K562 (cell line): ENCODE data around the gene FLAD1. TPM values are rescaled to one million over a fixed set of nuclear protein-coding genes. Genes with fewer than 3 reads are reported as not detected.
A peak's percentile ranks its signal among the peaks of the same experiment; 100 is the strongest.

Experiments used
- ATAC-seq: fragments of 200-7000 bp; cut with Tn5 transposase; 3 replicates; pipeline ENCODE4 v1.9.1; 2020; ENCODE audit warnings: moderate library complexity
- BruUV-seq: library from RNA; stranded (reverse); fragments of 400-500 nt; replicated peaks from 2 replicates; lab custom pipeline; 2021; lab: Mats Ljungman, UMichigan
- CTCF ChIA-PET: fragments of 300-600 bp; formaldehyde crosslinking; extraction: SDS; loops from one replicate; lab custom pipeline; 2021; ENCODE audit warnings: low intra/inter-chr PET ratio; lab: Yijun Ruan, JAX
- POLR2A ChIA-PET: fragments of 300-600, 350-650 bp; sonication (Branson Sonifier 250); formaldehyde crosslinking; extraction: SDS; loops from one replicate; lab custom pipeline; 2021; ENCODE audit warnings: antibody characterized with exemption, inconsistent platforms; lab: Yijun Ruan, JAX
- DNase-seq, 4 experiments: peaks; one replicate each; pipeline versions ENCODE4 v3.0.0 to v3.0.0-alpha.2; 2011 to 2018; ENCODE audit warnings: low spot score in 3 of 4, mixed read lengths in 3 of 4; ENCODE audit errors: extremely low read depth in 1 of 4
- FAIRE-seq: peaks from 2 replicates; lab custom pipeline; 2011; peaks lifted over from hg19 to GRCh38; lab: Jason Lieb, UNC
- H2AFZ ChIP-seq: 2 replicates; pipeline ENCODE4 v1.6.0; 2011; ENCODE audit warnings: low read depth, low read length, control low read depth, inconsistent platforms
- H3K27ac ChIP-seq: fragments of 200-600 bp; 3 replicates; pipeline ENCODE4 v1.8.0; 2011; ENCODE audit warnings: low read depth, mild to moderate bottlenecking, control low read depth, inconsistent platforms, low read length, moderate library complexity, mixed read lengths; ENCODE audit errors: extremely low read depth
- H3K27me3 ChIP-seq, 2 experiments: fragments of 300-600 bp in 1 of 2; 2 replicates in 1 of 2; 3 replicates in 1 of 2; pipeline versions ENCODE4 v1.6.0 to v1.8.0; 2011; ENCODE audit warnings: inconsistent platforms in 2 of 2, low read length in 2 of 2, mild to moderate bottlenecking in 1 of 2, mixed read lengths in 1 of 2, moderate library complexity in 1 of 2; ENCODE audit not compliant: control insufficient read depth in 2 of 2, insufficient read depth in 2 of 2
- H3K36me3 ChIP-seq: fragments of 300-600 bp; 3 replicates; pipeline ENCODE4 v1.8.0; 2011; ENCODE audit warnings: mild to moderate bottlenecking, low read length, inconsistent platforms; ENCODE audit not compliant: control insufficient read depth, insufficient read depth
- H3K4me1 ChIP-seq, 2 experiments: fragments of 200-600 bp in 1 of 2; replicated peaks in 1 of 2; 2 replicates in 1 of 2; 3 replicates in 1 of 2; pipeline versions ENCODE4 v1.5.1 to v1.8.0; 2011; ENCODE audit warnings: inconsistent platforms in 2 of 2, low read length in 2 of 2, mild to moderate bottlenecking in 1 of 2, mixed read lengths in 1 of 2, moderate library complexity in 1 of 2; ENCODE audit not compliant: control insufficient read depth in 2 of 2, insufficient read depth in 2 of 2
- H3K4me2 ChIP-seq: 2 replicates; pipeline ENCODE4 v1.6.1; 2011; ENCODE audit warnings: low read length, control low read depth, inconsistent platforms, mixed read lengths; ENCODE audit not compliant: insufficient read depth
- H3K4me3 ChIP-seq: fragments of 200-600 bp; sonication (generic), shearing (Covaris generic); 2 replicates; pipeline ENCODE4 v1.5.1; 2016; ENCODE audit warnings: control low read depth, inconsistent platforms
- H3K79me2 ChIP-seq: fragments of 200-600 bp; 3 replicates; pipeline ENCODE4 v1.8.0; 2011; ENCODE audit warnings: low read length, inconsistent platforms; ENCODE audit not compliant: control insufficient read depth, insufficient read depth
- H3K9ac ChIP-seq, 2 experiments: 2 replicates each; pipeline versions ENCODE4 v1.6.0 to v1.6.1; 2011; ENCODE audit warnings: low read depth in 2 of 2, low read length in 2 of 2, control low read depth in 1 of 2, inconsistent platforms in 1 of 2, mild to moderate bottlenecking in 1 of 2, mixed read lengths in 1 of 2; ENCODE audit not compliant: insufficient read depth in 1 of 2
- H3K9me1 ChIP-seq: one replicate; pipeline ENCODE4 v1.6.0; 2011; ENCODE audit warnings: inconsistent platforms, mild to moderate bottlenecking, low read length, moderate library complexity; ENCODE audit not compliant: control insufficient read depth, insufficient read depth
- H3K9me3 ChIP-seq: replicated peaks from 2 replicates; pipeline ENCODE4 v1.5.1; 2011; ENCODE audit warnings: low read depth, low read length, inconsistent platforms; ENCODE audit not compliant: control insufficient read depth, insufficient read depth
- H4K20me1 ChIP-seq: replicated peaks from 2 replicates; pipeline ENCODE4 v1.6.1; 2011; ENCODE audit warnings: low read length, inconsistent platforms, mixed read lengths; ENCODE audit not compliant: control insufficient read depth, insufficient read depth
- EGR1 ChIP-seq: fragments of 450-650 bp; conservative IDR thresholded peaks from 2 replicates; pipeline ENCODE4 v1.6.1; 2017; ENCODE audit warnings: mild to moderate bottlenecking
- MIER1 ChIP-seq: fragments of 450-650 bp; IDR thresholded peaks from 2 replicates; pipeline ENCODE4 v1.6.1; 2016; ENCODE audit warnings: antibody characterized with exemption, mild to moderate bottlenecking, low read depth
- POLR2G ChIP-seq: fragments of 200-400 bp; formaldehyde crosslinking; IDR thresholded peaks from 2 replicates; pipeline ENCODE4 v1.6.1; 2017; ENCODE audit warnings: low read depth, mild to moderate bottlenecking, antibody characterized with exemption, low read length, moderate library complexity
- RBFOX2 ChIP-seq: fragments of 200-400 bp; formaldehyde crosslinking; IDR thresholded peaks from 2 replicates; pipeline ENCODE4 v1.6.1; 2017; ENCODE audit warnings: low read depth, mild to moderate bottlenecking, low read length, moderate library complexity
- THRAP3 ChIP-seq: fragments of 450-650 bp; IDR thresholded peaks from 2 replicates; pipeline ENCODE4 v1.6.1; 2016; ENCODE audit warnings: mild to moderate bottlenecking, inconsistent platforms, borderline replicate concordance
- ZEB2 ChIP-seq: fragments of 450-650 bp; IDR thresholded peaks from 2 replicates; pipeline ENCODE4 v1.6.1; 2016
- WGBS: fragments of 100-300 bp; shearing (Covaris generic); methylation state at CpG from one replicate; pipeline ENCODE4 v1.1.6; 2016; ENCODE audit warnings: low coverage, mixed read lengths; ENCODE audit not compliant: insufficient coverage; ENCODE audit errors: missing lambda C conversion rate; 5-methylcytosine and 5-hydroxymethylcytosine counted together
- in situ Hi-C: fragments of 300-500 bp; cut with MboI; formaldehyde crosslinking; loops from 4 replicates; pipeline ENCODE4 v1.15.0; 2018; ENCODE audit warnings: inconsistent platforms, mixed read lengths
- intact Hi-C: fragments of 100-400 bp; cut with micrococcal nuclease; formaldehyde crosslinking; loops from 2 replicates; pipeline ENCODE4 v1.14.2; 2022
- polyA plus RNA-seq, 8 experiments: library from polyadenylated mRNA; depleted of rRNA in 4 of 8; stranded (reverse) in 5 of 8; unstranded in 3 of 8; fragments of >200 nt; fragmentation: Nextera tagmentation in 2 of 8; fragmentation: Illumina TruSeq in 1 of 8; extraction: Ambion mirVana in 2 of 8; extraction: Trizol in 1 of 8; gene quantifications; 2 replicates each; pipeline versions ENCODE4 v1.2.1 to v1.2.3, GENCODE V29; 2011 to 2014; ENCODE audit warnings: inconsistent platforms in 1 of 8, missing spikeins in 1 of 8
- total RNA-seq, 7 experiments: library from RNA; depleted of rRNA in 6 of 7; stranded (reverse); fragments of >200 nt in 6 of 7; fragmentation: Illumina TruSeq in 2 of 7; extraction: Trizol in 2 of 7; gene quantifications; 2 replicates each; pipeline versions ENCODE4 v1.2.1 to v1.2.3, GENCODE V29; 2011 to 2021; ENCODE audit warnings: low replicate concordance in 1 of 7

The FLAD1 gene
- total and polyA plus RNA-seq, 9 of the 15 experiments (the other 6 are each of a cell fraction or from before 2014, with no cell fraction given), result 24.9 to 85.8 (median 67.0) TPM

- Histone ChIP-seq H3K36me3 (peaks cover 69% of the 10 kb centered on the region), H3K4me3 (no peak overlapping the region), H3K9me3 (no peaks in the 10 kb centered on the region), H2AFZ (no peak overlapping the region), H3K79me2 (peaks cover 42% of the 10 kb centered on the region), H4K20me1 (no peaks in the 10 kb centered on the region), H3K27me3 (no peaks in the 10 kb centered on the region; a peak in 1 of 5 replicates), H3K9me1 (no peaks in the 10 kb centered on the region), H3K4me2 (no peak overlapping the region), H3K9ac (peak overlapping the region in 1 of 2 experiments; percentile 70; a peak in 1 of 4 replicates), H3K4me1 (peaks cover 43 to 57% of the 10 kb centered on the region in 2 experiments), H3K27ac (no peak overlapping the region)
- 89% methylated on average over 5 of the region's 5 CpGs for WGBS
- no TSS peak for BruUV-seq
- no peak for ATAC-seq
- in situ Hi-C loops, result no loop called here
- no peak for DNase-seq
- intact Hi-C loops, result no loop called here
- no peak for FAIRE-seq
- ChIA-PET CTCF (interaction anchor here (0.6 kb wide), 1 partner anchor 1684 kb away, joined by 3 read pairs; no protein-coding TSS in a partner anchor), POLR2A (interaction anchor here (0.6 to 2.0 kb wide), 3 partner anchors 16 to 306 kb away, joined by 3 to 9 read pairs (median 4); partner anchors contain the start of genes CLK2 and FLAD1)
- TF ChIP-seq ZEB2, result no peak
These were observed 15.7 kb upstream of the FLAD1 start for GRCh38 chr1:154967331-154967950.

GRCh38 chr1:154968731-154969130, 14.4 kb upstream of the FLAD1 start:
- CTCF ChIA-PET, result no interaction called here
- WGBS, result 83% methylated on average over 3 of the region's 3 CpGs
- in situ Hi-C loops (no loop called here), intact Hi-C loops (no loop called here)
- ATAC-seq (no peak), FAIRE-seq (no peak), DNase-seq (no peak)
- H4K20me1 ChIP-seq, result no peaks in the 10 kb centered on the region
- H3K9ac ChIP-seq, result peak overlapping the region in 1 of 2 experiments; percentile 68; a peak in 2 of 4 replicates
- H3K4me2 ChIP-seq, result no peak overlapping the region
- H3K4me1 ChIP-seq, result peaks cover 40 to 55% of the 10 kb centered on the region in 2 experiments
- no peaks in the 10 kb centered on the region for H3K9me3 ChIP-seq
- peaks cover 59% of the 10 kb centered on the region for H3K36me3 ChIP-seq
- TF ChIP-seq MIER1 (no peak), POLR2G (0 out of 2 replicates have a peak, but pooled peaks have one; percentile 27), EGR1 (no peak), THRAP3 (no peak), RBFOX2 (peak; percentile 54)
- no peak overlapping the region for H2AFZ ChIP-seq
- peaks cover 42% of the 10 kb centered on the region for H3K79me2 ChIP-seq
- H3K4me3 ChIP-seq, result no peak overlapping the region
- H3K27me3 ChIP-seq, result no peaks in the 10 kb centered on the region; a peak in 1 of 5 replicates
- no peaks in the 10 kb centered on the region for H3K9me1 ChIP-seq
- H3K27ac ChIP-seq, result no peak overlapping the region
- POLR2A ChIA-PET, result interaction anchor here (0.6 to 0.7 kb wide), 3 partner anchors 13 to 275 kb away, joined by 3 read pairs; partner anchors contain the start of gene PBXIP1
- BruUV-seq, result no TSS peak
